ENCODE measurements around the gene RELT.

GRCh38 chr11:73428227-73428626, 52.0 kb downstream of the RELT start:
- no peak for TF ChIP-seq CTCF (IDR thresholded peaks at IDR 0.05)
- no peak for TF ChIP-seq POLR2A (IDR thresholded peaks at IDR 0.05)
